MM.1S (cell line): Measurements from ENCODE around the gene RNU6-1.

Experiments used
- DNase-seq: peaks from one replicate; pipeline ENCODE4 v3.0.0-alpha.2; 2015
- H2AFZ ChIP-seq: fragments of 300-600 bp; sonication (generic); 2 replicates; pipeline ENCODE4 v1.6.0; 2016; ENCODE audit warnings: antibody characterized with exemption, low read length
- H3F3A ChIP-seq: fragments of 300-600 bp; sonication (generic); 2 replicates; pipeline ENCODE4 v1.6.1; 2016; ENCODE audit warnings: mild to moderate bottlenecking, antibody characterized with exemption, low read length, moderate library complexity, mixed read lengths; ENCODE audit not compliant: insufficient read depth
- H3K27ac ChIP-seq: fragments of 300-600 bp; sonication (generic); 2 replicates; pipeline ENCODE4 v1.5.1; 2016; ENCODE audit warnings: mild to moderate bottlenecking, low read length
- H3K27me3 ChIP-seq: fragments of 300-600 bp; sonication (generic); replicated peaks from 2 replicates; pipeline ENCODE4 v1.6.0; 2016; ENCODE audit warnings: low read length; ENCODE audit not compliant: insufficient read depth
- H3K36me3 ChIP-seq: fragments of 300-600 bp; sonication (generic); replicated peaks from 2 replicates; pipeline ENCODE4 v1.6.1; 2016; ENCODE audit warnings: mild to moderate bottlenecking, low read length, mixed read lengths; ENCODE audit not compliant: insufficient read depth
- H3K4me1 ChIP-seq: fragments of 300-600 bp; sonication (generic); 2 replicates; pipeline ENCODE4 v1.6.1; 2016; ENCODE audit warnings: low read length, mixed read lengths
- H3K4me2 ChIP-seq: fragments of 300-600 bp; sonication (generic); 2 replicates; pipeline ENCODE4 v1.6.0; 2016; ENCODE audit warnings: low read depth, low read length
- H3K4me3 ChIP-seq: fragments of 300-600 bp; sonication (generic); 2 replicates; pipeline ENCODE4 v1.5.1; 2016; ENCODE audit warnings: low read length, mixed read lengths
- H3K79me2 ChIP-seq: fragments of 300-600 bp; sonication (generic); 2 replicates; pipeline ENCODE4 v1.6.1; 2016; ENCODE audit warnings: mixed run types, low read length, mixed read lengths
- H3K9ac ChIP-seq: fragments of 300-600 bp; sonication (generic); 2 replicates; pipeline ENCODE4 v1.6.1; 2016; ENCODE audit warnings: low read length, mixed read lengths
- H3K9me2 ChIP-seq: fragments of 300-600 bp; sonication (generic); replicated peaks from 2 replicates; pipeline ENCODE4 v1.6.1; 2016; ENCODE audit warnings: mild to moderate bottlenecking, low read length, mixed read lengths; ENCODE audit not compliant: insufficient read depth
- H3K9me3 ChIP-seq: fragments of 300-600 bp; sonication (generic); replicated peaks from 2 replicates; pipeline ENCODE4 v1.6.1; 2016; ENCODE audit warnings: mild to moderate bottlenecking, low read length, mixed read lengths; ENCODE audit not compliant: insufficient read depth
- H4K20me1 ChIP-seq: fragments of 300-600 bp; sonication (generic); 2 replicates; pipeline ENCODE4 v1.6.1; 2016; ENCODE audit warnings: mild to moderate bottlenecking, low read length, moderate library complexity, mixed read lengths; ENCODE audit not compliant: insufficient read depth
- CTCF ChIP-seq: fragments of 300-600 bp; sonication (generic); IDR thresholded peaks from 2 replicates; pipeline ENCODE4 v1.5.1; 2016; ENCODE audit warnings: antibody characterized with exemption, low read length, mixed read lengths
- EZH2 ChIP-seq: fragments of 300-600 bp; sonication (generic); optimal IDR thresholded peaks from 2 replicates; pipeline ENCODE3; 2017; ENCODE audit warnings: low read depth, mild to moderate bottlenecking, antibody characterized with exemption, low read length, mixed read lengths
- EZH2phosphoT487 ChIP-seq: fragments of 300-600 bp; sonication (generic); IDR thresholded peaks from 2 replicates; pipeline ENCODE4 v1.6.1; 2018; ENCODE audit warnings: antibody characterized with exemption, low read length

RNU6-1 gene

GRCh38 chr15:67813104-67813634 is 26.7 kb downstream of the RNU6-1 start:
- H3F3A ChIP-seq: no peaks in the 10 kb centered on the region
- no peaks in the 10 kb centered on the region for H4K20me1 ChIP-seq
- no peak overlapping the region for H2AFZ ChIP-seq
- H3K79me2 ChIP-seq: no peaks in the 10 kb centered on the region
- H3K4me3 ChIP-seq: no peak overlapping the region
- TF ChIP-seq CTCF (no peak), EZH2 (no peak), EZH2phosphoT487 (no peak)
- H3K9me3 ChIP-seq: no peaks in the 10 kb centered on the region
- H3K27me3 ChIP-seq: no peaks in the 10 kb centered on the region
- no peaks in the 10 kb centered on the region for H3K9me2 ChIP-seq
- H3K4me2 ChIP-seq: no peak overlapping the region
- DNase-seq: no peak
- no peak overlapping the region for H3K9ac ChIP-seq
- H3K36me3 ChIP-seq: no peaks in the 10 kb centered on the region
- H3K4me1 ChIP-seq: no peaks in the 10 kb centered on the region
- no peak overlapping the region for H3K27ac ChIP-seq

GRCh38 chr15:67812241-67812644 is 27.6 kb downstream of the RNU6-1 start:
- Histone ChIP-seq H3K4me2 (no peak overlapping the region), H3K9me2 (no peaks in the 10 kb centered on the region)

GRCh38 chr15:67809866-67810265 is 30.0 kb downstream of the RNU6-1 start:
- Histone ChIP-seq H3K4me2 (no peak overlapping the region), H3K9ac (no peak overlapping the region), H3F3A (no peaks in the 10 kb centered on the region), H3K4me3 (no peak overlapping the region), H3K9me2 (no peaks in the 10 kb centered on the region), H3K4me1 (no peaks in the 10 kb centered on the region), H2AFZ (no peak overlapping the region), H3K27ac (no peak overlapping the region), H3K27me3 (no peaks in the 10 kb centered on the region), H3K9me3 (no peaks in the 10 kb centered on the region), H4K20me1 (no peaks in the 10 kb centered on the region), H3K36me3 (no peaks in the 10 kb centered on the region), H3K79me2 (no peaks in the 10 kb centered on the region)
- DNase-seq: no peak
- TF ChIP-seq EZH2phosphoT487 (no peak), CTCF (no peak), EZH2 (no peak)

More at GRCh38 chr15:67812241-67812644, 27.6 kb downstream of the RNU6-1 start:
- H3K36me3 ChIP-seq: no peaks in the 10 kb centered on the region
- H2AFZ ChIP-seq: no peak overlapping the region
- H3K9me3 ChIP-seq: no peaks in the 10 kb centered on the region
- DNase-seq: no peak
- H4K20me1 ChIP-seq: no peaks in the 10 kb centered on the region
- no peak overlapping the region for H3K27ac ChIP-seq
- no peaks in the 10 kb centered on the region for H3F3A ChIP-seq
- H3K27me3 ChIP-seq: no peaks in the 10 kb centered on the region
- no peaks in the 10 kb centered on the region for H3K79me2 ChIP-seq
- TF ChIP-seq EZH2 (no peak), CTCF (no peak), EZH2phosphoT487 (no peak)
- no peak overlapping the region for H3K9ac ChIP-seq
- no peaks in the 10 kb centered on the region for H3K4me1 ChIP-seq
- no peak overlapping the region for H3K4me3 ChIP-seq
